GM12878 (cell line): Measurements from ENCODE around the gene TIRAP.

Source experiments
- MTA3 ChIP-seq: IDR thresholded peaks from 2 replicates; pipeline ENCODE4 v1.6.1; 2012; ENCODE audit warnings: low read length, inconsistent platforms, borderline replicate concordance
- TAF1 ChIP-seq: IDR thresholded peaks from 2 replicates; pipeline ENCODE4 v1.6.1; 2011; ENCODE audit warnings: mild to moderate bottlenecking, low read depth, low read length, borderline replicate concordance
- ZZZ3 ChIP-seq: IDR thresholded peaks from 2 replicates; pipeline ENCODE4 v1.6.1; 2011; ENCODE audit warnings: low read depth; ENCODE audit not compliant: control insufficient read depth, insufficient read length
- TF ChIP-seq, protein P1 (sequence below), 3 experiments: IDR thresholded peaks in 2 of 3; conservative IDR thresholded peaks in 1 of 3; 2 replicates each; pipeline ENCODE4 v1.5.1; 2011; ENCODE audit warnings: low read depth in 3 of 3, low read length in 3 of 3, mild to moderate bottlenecking in 3 of 3, control low read depth in 2 of 3, moderate library complexity in 2 of 3, inconsistent platforms in 1 of 3, mixed read lengths in 1 of 3; ENCODE audit not compliant: control insufficient read depth in 2 of 3, insufficient read depth in 1 of 3; ENCODE audit errors: extremely low read depth in 1 of 3
- TF ChIP-seq, protein P2 (sequence below): IDR thresholded peaks from 2 replicates; pipeline ENCODE4 v1.6.1; 2012; ENCODE audit warnings: mild to moderate bottlenecking, low read depth, low read length
- TF ChIP-seq, protein P3 (sequence below): fragments of 150-350 bp; IDR thresholded peaks from 2 replicates; pipeline ENCODE4 v1.6.1; 2014; ENCODE audit warnings: mild to moderate bottlenecking, low read depth, low read length

DNA sequence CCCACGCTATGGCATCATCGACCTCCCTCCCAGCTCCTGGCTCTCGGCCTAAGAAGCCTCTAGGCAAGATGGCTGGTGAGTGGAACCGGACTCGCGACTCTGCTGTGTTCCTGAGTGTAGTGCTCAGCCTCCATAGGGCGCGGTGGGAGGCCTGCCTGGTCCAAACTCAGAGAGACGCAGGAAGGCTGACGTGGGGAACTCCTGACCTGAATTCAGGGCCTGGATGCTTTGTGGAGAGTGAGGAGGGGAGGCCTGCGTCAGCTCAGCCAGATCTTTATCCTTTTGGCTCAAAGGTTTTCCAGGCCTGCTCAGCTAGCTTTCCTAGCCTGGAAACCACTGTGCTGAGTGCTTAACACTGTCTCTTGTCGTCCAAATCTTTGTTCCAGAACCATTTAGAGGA, 8.0 kb downstream of the TIRAP start:
- TF ChIP-seq, protein P1, sequence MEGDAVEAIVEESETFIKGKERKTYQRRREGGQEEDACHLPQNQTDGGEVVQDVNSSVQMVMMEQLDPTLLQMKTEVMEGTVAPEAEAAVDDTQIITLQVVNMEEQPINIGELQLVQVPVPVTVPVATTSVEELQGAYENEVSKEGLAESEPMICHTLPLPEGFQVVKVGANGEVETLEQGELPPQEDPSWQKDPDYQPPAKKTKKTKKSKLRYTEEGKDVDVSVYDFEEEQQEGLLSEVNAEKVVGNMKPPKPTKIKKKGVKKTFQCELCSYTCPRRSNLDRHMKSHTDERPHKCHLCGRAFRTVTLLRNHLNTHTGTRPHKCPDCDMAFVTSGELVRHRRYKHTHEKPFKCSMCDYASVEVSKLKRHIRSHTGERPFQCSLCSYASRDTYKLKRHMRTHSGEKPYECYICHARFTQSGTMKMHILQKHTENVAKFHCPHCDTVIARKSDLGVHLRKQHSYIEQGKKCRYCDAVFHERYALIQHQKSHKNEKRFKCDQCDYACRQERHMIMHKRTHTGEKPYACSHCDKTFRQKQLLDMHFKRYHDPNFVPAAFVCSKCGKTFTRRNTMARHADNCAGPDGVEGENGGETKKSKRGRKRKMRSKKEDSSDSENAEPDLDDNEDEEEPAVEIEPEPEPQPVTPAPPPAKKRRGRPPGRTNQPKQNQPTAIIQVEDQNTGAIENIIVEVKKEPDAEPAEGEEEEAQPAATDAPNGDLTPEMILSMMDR (IDR thresholded peaks at IDR 0.05 in 2 of 3, conservative IDR thresholded peaks at IDR 0.05 in 1 of 3; ENCODE audit: control insufficient read depth in 2 of 3, extremely low read depth in 1 of 3, insufficient read depth in 1 of 3, low read depth in 3 of 3, low read length in 3 of 3): no peak
- TF ChIP-seq TAF1 (no peak), MTA3 (no peak), ZZZ3 (no peak)
- TF ChIP-seq, protein P2, sequence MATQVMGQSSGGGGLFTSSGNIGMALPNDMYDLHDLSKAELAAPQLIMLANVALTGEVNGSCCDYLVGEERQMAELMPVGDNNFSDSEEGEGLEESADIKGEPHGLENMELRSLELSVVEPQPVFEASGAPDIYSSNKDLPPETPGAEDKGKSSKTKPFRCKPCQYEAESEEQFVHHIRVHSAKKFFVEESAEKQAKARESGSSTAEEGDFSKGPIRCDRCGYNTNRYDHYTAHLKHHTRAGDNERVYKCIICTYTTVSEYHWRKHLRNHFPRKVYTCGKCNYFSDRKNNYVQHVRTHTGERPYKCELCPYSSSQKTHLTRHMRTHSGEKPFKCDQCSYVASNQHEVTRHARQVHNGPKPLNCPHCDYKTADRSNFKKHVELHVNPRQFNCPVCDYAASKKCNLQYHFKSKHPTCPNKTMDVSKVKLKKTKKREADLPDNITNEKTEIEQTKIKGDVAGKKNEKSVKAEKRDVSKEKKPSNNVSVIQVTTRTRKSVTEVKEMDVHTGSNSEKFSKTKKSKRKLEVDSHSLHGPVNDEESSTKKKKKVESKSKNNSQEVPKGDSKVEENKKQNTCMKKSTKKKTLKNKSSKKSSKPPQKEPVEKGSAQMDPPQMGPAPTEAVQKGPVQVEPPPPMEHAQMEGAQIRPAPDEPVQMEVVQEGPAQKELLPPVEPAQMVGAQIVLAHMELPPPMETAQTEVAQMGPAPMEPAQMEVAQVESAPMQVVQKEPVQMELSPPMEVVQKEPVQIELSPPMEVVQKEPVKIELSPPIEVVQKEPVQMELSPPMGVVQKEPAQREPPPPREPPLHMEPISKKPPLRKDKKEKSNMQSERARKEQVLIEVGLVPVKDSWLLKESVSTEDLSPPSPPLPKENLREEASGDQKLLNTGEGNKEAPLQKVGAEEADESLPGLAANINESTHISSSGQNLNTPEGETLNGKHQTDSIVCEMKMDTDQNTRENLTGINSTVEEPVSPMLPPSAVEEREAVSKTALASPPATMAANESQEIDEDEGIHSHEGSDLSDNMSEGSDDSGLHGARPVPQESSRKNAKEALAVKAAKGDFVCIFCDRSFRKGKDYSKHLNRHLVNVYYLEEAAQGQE: no peak
- TF ChIP-seq, protein P3, sequence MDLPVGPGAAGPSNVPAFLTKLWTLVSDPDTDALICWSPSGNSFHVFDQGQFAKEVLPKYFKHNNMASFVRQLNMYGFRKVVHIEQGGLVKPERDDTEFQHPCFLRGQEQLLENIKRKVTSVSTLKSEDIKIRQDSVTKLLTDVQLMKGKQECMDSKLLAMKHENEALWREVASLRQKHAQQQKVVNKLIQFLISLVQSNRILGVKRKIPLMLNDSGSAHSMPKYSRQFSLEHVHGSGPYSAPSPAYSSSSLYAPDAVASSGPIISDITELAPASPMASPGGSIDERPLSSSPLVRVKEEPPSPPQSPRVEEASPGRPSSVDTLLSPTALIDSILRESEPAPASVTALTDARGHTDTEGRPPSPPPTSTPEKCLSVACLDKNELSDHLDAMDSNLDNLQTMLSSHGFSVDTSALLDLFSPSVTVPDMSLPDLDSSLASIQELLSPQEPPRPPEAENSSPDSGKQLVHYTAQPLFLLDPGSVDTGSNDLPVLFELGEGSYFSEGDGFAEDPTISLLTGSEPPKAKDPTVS: no peak
